NCI-H2081 (cell line): Measurements from ENCODE around the gene PCP4.
A peak's percentile ranks its signal among the peaks of the same experiment; 100 is the strongest.

Experiments used
- DNase-seq, 2 experiments: peaks; one replicate each; lab custom pipeline; 2025; lab: John Stamatoyannopoulos, UW

Gene PCP4

GRCh38 chr21:39923476-39923875 is 56.2 kb downstream of the PCP4 start:
- DNase-seq, result no peak

DNA sequence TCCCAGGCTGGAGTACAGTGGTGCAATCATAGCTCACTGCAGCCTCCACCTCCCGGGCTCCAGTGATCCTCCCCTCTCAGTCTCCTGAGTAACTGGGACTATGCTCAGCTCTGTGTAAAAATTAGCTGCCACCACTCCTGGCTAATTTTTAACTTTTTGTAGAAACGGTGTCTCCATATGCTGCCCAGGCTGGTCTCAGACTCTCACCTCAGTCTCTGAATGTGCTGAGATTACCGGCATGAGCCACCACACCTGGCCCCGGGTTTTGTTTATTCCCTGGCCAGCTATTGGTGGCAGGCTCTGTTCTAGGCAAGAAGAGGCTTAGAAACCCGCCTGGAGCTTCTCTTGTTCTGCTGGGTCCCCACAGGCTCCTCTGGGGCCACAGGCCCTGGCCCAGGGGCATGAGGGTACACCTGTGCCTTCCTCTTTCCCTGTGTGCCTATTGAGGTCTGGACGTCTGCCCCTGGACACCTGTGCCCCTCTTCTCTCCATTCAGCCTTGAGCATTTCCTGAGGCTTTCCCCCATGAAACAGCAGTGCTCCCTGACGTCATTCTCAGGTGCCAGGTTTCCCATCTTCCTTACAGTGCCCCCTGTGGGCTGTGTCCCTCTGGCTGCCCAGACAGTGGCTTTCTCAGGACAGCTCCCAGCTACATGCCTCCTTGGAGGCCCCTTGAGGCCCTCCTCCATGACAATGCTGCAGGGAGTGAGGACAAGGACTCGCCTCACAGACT is 57.5 kb downstream of the PCP4 start:
- no peak for DNase-seq

- DNase-seq, result no peak
Observed at GRCh38 chr21:39927304-39927886, 60.2 kb downstream of the PCP4 start.

- DNase-seq, result no peak
Observed at GRCh38 chr21:39932335-39932734, 65.1 kb downstream of the PCP4 start.

DNA sequence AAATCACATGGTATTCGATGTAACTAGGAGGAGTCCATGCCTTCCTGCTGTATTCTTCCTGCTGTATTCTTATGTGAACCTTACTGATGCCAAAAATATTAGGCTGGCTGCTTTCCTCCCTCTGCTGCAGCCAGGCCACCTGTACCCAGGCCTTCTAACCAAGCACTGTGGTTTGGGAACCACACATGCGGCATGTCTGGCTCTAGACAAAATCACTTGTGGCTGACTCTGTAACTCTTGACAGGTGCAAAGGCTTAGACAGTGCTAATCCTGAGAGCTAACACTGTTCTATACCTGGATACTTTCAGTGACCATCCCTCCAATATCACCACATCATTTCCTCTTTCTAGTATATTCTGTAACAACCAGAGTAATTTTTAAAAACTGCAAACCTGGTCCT is 67.7 kb downstream of the PCP4 start:
- DNase-seq, result no peak

- DNase-seq, result no peak
Observed at GRCh38 chr21:39935716-39936115, 68.5 kb downstream of the PCP4 start.

- DNase-seq, result peak; percentile 39 to 75
Observed at GRCh38 chr21:39938086-39938625, 70.9 kb downstream of the PCP4 start.

DNA sequence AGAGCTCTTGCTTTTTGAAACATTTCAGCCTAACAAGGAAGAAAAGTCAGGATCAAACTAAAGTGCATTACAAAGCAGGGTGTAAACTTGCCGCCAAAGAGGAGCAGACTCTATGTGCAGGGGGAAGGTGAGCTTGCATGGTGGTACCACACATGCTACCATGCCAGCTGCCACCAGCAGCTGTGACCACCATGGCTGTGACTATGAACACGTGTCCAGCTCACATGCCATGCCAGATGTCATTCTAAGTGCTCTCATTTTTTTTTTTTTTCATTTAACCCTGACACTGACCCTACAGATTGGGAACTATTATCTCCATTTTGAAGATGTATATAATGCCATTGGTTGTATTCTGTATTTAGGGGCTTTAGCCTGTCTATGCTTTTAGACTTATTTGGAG is 79.0 kb downstream of the PCP4 start:
- DNase-seq, result no peak

GRCh38 chr21:39947031-39947430 is 79.8 kb downstream of the PCP4 start:
- DNase-seq, result no peak

- no peak for DNase-seq
Observed at GRCh38 chr21:39951183-39952101, 84.2 kb downstream of the PCP4 start.

DNA sequence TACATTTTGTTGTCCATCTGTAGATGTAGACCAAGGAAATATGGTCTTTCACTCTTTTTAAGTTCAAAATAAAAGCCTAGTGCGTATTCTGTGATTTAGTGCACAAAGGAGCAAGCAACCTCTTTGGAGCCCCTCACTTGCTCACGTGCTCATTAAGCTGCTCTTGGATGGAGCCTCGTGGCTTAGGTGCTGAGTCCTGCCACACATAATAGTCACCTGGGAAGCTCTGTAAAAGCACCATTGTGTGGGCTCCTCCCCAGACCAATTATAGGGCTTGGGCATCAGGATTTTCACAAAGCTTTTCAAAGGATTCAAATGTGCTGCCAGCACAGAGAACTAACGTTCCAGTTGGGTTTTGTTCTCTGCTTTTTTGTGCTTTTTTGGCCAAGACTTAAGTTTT is 85.0 kb downstream of the PCP4 start:
- peak; percentile 7 to 18 for DNase-seq

GRCh38 chr21:39954570-39954969 is 87.3 kb downstream of the PCP4 start:
- no peak for DNase-seq

GRCh38 chr21:39955326-39955725 is 88.1 kb downstream of the PCP4 start:
- no peak for DNase-seq

GRCh38 chr21:39956586-39956985 is 89.3 kb downstream of the PCP4 start:
- DNase-seq, result no peak

- DNase-seq, result no peak
Observed at GRCh38 chr21:39958731-39959130, 91.5 kb downstream of the PCP4 start.

DNA sequence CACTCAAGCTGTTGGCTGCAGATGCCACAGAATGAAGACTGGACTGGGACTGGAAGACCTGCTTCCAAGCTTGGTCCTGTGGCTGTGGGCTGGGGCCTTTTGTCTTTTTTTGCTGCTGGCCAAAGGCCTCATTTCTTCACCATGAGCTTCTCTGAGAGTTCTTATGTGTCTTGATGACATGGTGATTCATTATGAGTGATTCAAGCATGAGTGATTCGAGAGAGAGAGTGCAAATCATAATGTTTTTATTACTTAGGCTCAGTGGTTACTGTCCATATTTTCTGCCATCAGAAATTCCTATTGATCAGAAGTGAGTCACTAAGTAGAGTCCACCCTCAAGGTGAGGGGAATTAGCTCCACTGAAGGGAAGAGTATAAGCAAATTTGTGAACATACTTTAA is 94.0 kb downstream of the PCP4 start:
- DNase-seq, result no peak

DNA sequence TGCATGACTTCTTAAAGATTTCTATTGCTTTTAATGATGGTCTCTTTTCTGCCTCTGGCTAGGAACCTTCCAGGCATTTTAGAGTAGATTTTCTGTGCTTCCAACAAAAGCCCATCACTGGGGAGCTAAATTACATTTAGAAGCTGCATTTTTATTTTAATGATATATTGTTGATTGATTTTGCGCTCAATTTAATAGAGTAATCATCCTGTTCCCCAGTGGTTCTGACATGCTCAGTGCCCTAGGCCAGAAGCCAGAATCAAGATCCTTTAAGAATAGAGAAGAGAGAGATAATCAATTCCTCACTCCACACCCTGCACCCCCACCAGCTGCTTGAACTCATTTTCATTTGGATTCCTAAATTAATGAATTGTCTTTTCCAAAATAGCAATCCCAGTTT is 97.8 kb downstream of the PCP4 start:
- DNase-seq, result no peak

DNA sequence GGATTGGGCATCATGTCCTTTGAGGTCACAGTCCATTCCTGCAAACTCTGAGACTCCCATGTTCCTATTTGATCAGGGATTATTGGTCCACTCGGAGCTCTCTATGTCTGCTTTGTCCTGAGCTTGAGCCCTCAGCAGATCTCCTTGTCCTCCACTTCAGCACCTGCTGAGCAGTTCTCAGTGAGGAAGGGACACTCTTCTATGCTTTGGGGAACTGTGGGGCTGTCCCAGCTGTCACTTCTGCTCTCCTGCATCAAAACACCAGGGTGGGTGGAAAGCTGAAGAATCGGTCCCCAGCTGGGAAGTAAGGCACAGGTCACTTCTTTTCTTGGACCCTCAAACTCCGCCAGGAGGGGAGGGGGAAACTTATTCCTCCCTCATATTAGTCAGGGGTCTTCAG is 99.5 kb downstream of the PCP4 start:
- DNase-seq, result no peak

DNA sequence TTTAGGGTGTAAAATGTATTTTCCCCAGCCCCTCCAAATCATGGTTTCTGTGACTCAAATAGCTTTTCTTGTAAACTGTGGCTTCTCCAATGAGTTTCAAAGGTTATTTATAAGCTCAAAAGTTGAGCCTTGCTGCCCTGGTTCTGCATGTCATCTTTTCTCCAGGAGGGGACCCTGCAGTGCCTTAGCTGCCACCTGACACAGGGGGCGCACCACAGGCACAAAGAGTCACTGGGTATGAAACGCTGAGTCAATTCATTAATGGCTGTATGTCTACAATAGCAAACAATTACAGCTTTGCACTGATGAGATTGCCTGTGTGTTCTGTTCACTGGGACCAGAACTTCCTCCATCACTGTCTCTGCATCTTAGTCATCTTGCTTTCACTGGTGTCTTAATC is 100.8 kb downstream of the PCP4 start:
- no peak for DNase-seq

DNA sequence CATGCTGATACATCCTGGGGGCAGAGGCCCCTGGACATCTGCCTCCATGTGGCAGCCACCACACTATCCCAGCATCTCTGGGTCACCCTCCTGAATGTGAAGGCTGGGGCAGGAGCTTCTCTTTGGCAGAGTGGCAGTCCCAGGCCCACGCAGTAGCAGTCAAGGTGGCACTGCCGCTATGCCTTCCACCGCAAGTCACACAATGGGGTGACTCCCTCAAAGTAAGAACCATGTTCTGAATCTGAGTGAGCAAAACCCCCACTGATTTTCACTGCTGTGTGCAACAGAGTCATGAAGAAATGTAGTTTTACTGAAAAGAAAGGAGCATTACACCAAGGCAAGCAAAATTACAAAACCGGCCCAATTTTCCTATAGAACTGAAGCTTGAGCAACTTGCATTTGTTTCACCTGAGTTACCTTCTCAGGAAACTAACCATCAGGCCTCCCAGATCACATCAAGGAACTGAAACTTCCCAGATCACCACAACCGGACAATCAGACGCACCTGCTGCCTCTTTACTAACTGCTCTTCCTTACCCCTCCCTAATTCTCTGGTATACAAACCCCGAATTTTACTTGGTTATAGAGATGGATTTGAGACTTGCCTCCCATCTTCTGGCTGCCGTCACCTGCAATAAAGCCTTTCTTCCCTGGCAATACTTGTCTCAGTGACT is 102.6 kb downstream of the PCP4 start:
- DNase-seq, result no peak

- DNase-seq, result no peak
Observed at GRCh38 chr21:39971956-39972355, 104.7 kb downstream of the PCP4 start.

GRCh38 chr21:39972471-39972870 is 105.2 kb downstream of the PCP4 start:
- DNase-seq, result no peak
